GM18502 (cell line): ENCODE measurements around the gene ESPN.

Experiments
- ATAC-seq: cut with Tn5 transposase; IDR thresholded peaks from one replicate; pipeline ENCODE4 v1.9.1; 2021; ENCODE audit warnings: mild to moderate bottlenecking; ENCODE audit not compliant: unreplicated experiment, poor library complexity

ESPN gene

DNA sequence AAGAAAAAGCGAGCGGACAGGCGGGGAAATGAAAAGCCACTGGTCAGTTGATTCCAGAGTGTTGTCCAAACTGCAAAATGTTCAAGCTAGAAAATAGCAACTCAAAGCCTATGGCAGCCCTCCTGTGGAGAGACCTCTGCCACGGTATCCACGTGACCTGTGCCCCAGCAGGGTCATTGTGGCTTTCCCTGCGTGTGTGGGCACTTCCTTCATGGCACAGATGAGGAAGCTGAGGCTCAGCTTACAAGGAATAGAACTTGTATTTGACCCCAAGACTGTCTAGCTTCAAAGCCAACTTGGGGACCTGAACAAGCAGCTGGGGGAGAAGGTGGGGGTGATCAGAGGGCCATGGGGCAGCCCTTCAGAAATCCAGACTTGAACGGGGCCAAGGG lies 82.5 kb downstream of the ESPN start:
- no peak for ATAC-seq

- no peak for ATAC-seq
Measured at GRCh38 chr1:6507461-6507911, 82.9 kb downstream of the ESPN start.

DNA sequence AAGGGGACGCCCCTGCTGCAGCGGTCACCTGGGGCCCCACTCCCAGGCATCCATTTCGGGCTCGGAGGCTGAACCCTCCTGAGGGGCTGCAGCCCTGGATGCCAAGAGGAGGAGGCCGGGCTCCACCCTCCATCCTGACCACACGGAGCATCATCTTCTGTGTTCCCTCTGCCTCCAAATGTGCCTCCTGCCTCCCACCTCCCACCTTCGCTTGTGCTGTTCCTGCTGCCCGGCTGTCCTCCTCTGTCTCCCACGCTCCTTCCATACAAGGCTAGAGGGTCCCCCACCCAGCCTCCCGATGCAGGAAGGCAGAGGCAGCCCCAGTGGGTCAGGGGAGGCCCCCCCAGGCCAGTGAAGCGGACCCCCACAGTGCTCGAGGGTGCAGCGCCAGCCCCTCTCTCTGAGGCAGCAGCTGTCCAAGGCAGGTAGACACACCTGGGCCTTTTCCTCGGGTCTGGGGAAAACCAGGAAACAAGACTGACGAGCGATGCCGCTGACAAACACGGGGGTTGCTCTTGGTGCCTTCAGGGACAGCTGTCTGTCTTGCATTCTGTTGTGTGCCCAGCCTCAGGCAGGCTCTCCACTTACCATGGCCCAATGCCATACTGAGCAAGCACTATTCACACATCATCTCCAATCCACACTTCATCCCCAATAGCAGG lies 83.7 kb downstream of the ESPN start:
- no peak for ATAC-seq

GRCh38 chr1:6508816-6509189 lies 84.2 kb downstream of the ESPN start:
- ATAC-seq = no peak

DNA sequence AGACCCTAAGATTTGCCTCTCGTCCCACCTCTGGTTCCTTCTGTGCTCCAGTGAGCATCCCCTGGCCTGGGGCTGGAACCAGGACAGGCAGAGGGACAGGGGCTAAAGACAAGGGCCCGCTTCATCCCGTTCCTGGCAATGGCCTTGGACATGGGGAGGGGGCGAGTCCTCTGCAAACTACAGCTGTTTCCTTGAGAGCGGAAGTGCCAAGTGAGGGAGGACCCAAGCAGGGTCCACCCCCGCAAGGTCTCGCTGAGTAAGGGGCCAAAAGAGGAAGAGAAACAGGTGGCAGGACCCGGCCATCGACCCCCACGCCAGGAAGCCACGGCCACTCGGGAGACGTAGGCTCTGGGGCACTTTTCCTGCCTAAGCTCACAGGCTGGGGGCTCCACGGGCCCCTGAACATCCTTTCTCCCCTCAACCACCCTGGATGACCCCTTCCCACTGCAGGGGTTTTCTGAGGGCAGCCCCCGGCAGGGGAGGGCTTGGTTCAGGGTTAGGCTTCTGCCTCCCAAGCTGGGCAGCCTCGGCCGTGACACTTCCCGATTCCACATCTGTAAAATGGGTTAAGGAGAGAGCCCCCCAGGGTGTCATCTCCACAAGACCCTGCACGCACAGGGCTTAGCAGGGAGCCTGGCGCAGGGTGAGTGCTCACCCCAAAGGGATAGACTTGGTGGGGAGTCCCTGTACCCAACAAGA lies 84.8 kb downstream of the ESPN start:
- ATAC-seq = no peak

GRCh38 chr1:6509919-6510291 lies 85.3 kb downstream of the ESPN start:
- ATAC-seq = no peak

GRCh38 chr1:6510493-6510892 lies 85.9 kb downstream of the ESPN start:
- no peak for ATAC-seq
